ENCODE data around the gene VPS4A.

The VPS4A gene

GRCh38 chr16:69313469-69313868, 2.3 kb downstream of the VPS4A start:
- H3K9me3 ChIP-seq (ENCODE audit: low read depth, low read length): no peaks in the 10 kb centered on the region
- H3K4me3 ChIP-seq: no peak overlapping the region
- DNase-seq (ENCODE audit: low read depth, low spot score): no peak
- no peak overlapping the region for H3K27ac ChIP-seq
- H3K9ac ChIP-seq (ENCODE audit: insufficient read length): no peak overlapping the region
- H3K36me3 ChIP-seq (ENCODE audit: insufficient read depth, low read length): peaks cover 4% of the 10 kb centered on the region; the same call in 1 of the 2 replicates
- no peak for TF ChIP-seq FOXP2 (optimal IDR thresholded peaks at IDR 0.05; ENCODE audit: control extremely low read depth, extremely low read length, insufficient read depth)
- no peak for TF ChIP-seq EZH2 (IDR thresholded peaks at IDR 0.05)
- no peak for TF ChIP-seq POLR2AphosphoS5 (IDR thresholded peaks at IDR 0.05; ENCODE audit: borderline replicate concordance, low read depth, low read length)

DNA sequence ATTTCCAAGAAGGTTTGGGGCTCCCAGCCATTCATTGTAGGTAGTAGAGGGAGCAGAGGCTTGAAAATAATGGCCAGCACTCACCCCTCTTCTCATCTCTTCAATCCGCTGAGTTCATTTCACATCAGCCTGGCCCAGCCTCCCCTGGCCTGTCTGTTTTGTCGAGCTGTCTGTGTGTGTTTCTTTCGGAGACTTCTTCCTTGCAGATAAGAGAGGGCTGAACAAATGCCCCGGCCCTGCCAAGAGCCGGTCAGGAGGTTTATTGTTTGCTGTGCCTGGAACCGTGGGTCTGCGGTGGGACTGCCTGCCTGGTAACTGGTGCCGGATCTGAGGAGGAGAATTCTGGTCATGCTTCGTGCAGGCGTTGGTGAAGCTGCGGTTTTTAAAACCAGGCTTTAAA, 3.4 kb downstream of the VPS4A start:
- Histone ChIP-seq H3K9ac (ENCODE audit: insufficient read length) (no peak overlapping the region), H3K36me3 (ENCODE audit: insufficient read depth, low read length) (peaks cover 10% of the 10 kb centered on the region; the same call in 1 of the 2 replicates), H3K9me3 (ENCODE audit: low read depth, low read length) (no peaks in the 10 kb centered on the region), H3K4me3 (no peak overlapping the region), H3K27ac (no peak overlapping the region)
- no peak for TF ChIP-seq FOXP2 (optimal IDR thresholded peaks at IDR 0.05; ENCODE audit: control extremely low read depth, extremely low read length, insufficient read depth)
- no peak for TF ChIP-seq EZH2 (IDR thresholded peaks at IDR 0.05)
- no peak for TF ChIP-seq POLR2AphosphoS5 (IDR thresholded peaks at IDR 0.05; ENCODE audit: borderline replicate concordance, low read depth, low read length)
- DNase-seq (ENCODE audit: low read depth, low spot score): no peak

GRCh38 chr16:69315486-69316311, 4.5 kb downstream of the VPS4A start:
- Histone ChIP-seq H3K36me3 (ENCODE audit: insufficient read depth, low read length) (peaks cover 17% of the 10 kb centered on the region; the same call in 1 of the 2 replicates), H3K9ac (ENCODE audit: insufficient read length) (no peak overlapping the region), H3K9me3 (ENCODE audit: low read depth, low read length) (no peaks in the 10 kb centered on the region), H3K27ac (no peak overlapping the region), H3K4me3 (no peak overlapping the region)
- TF ChIP-seq EZH2 (IDR thresholded peaks at IDR 0.05) (no peak), POLR2AphosphoS5 (IDR thresholded peaks at IDR 0.05; ENCODE audit: borderline replicate concordance, low read depth, low read length) (no peak), FOXP2 (optimal IDR thresholded peaks at IDR 0.05; ENCODE audit: control extremely low read depth, extremely low read length, insufficient read depth) (no peak)
- no peak for DNase-seq (ENCODE audit: low read depth, low spot score)

- H3K9me3 ChIP-seq (ENCODE audit: low read depth, low read length): no peaks in the 10 kb centered on the region
- DNase-seq (ENCODE audit: low read depth, low spot score): no peak
- TF ChIP-seq FOXP2 (optimal IDR thresholded peaks at IDR 0.05; ENCODE audit: control extremely low read depth, extremely low read length, insufficient read depth): no peak
- no peak for TF ChIP-seq EZH2 (IDR thresholded peaks at IDR 0.05)
- no peak for TF ChIP-seq POLR2AphosphoS5 (IDR thresholded peaks at IDR 0.05; ENCODE audit: borderline replicate concordance, low read depth, low read length)
- no peak overlapping the region for H3K9ac ChIP-seq (ENCODE audit: insufficient read length)
- H3K36me3 ChIP-seq (ENCODE audit: insufficient read depth, low read length): peaks cover 26% of the 10 kb centered on the region; the same call in 1 of the 2 replicates
- H3K4me3 ChIP-seq: no peak overlapping the region
- no peak overlapping the region for H3K27ac ChIP-seq
Observed at GRCh38 chr16:69316595-69317034, 5.5 kb downstream of the VPS4A start.

DNA sequence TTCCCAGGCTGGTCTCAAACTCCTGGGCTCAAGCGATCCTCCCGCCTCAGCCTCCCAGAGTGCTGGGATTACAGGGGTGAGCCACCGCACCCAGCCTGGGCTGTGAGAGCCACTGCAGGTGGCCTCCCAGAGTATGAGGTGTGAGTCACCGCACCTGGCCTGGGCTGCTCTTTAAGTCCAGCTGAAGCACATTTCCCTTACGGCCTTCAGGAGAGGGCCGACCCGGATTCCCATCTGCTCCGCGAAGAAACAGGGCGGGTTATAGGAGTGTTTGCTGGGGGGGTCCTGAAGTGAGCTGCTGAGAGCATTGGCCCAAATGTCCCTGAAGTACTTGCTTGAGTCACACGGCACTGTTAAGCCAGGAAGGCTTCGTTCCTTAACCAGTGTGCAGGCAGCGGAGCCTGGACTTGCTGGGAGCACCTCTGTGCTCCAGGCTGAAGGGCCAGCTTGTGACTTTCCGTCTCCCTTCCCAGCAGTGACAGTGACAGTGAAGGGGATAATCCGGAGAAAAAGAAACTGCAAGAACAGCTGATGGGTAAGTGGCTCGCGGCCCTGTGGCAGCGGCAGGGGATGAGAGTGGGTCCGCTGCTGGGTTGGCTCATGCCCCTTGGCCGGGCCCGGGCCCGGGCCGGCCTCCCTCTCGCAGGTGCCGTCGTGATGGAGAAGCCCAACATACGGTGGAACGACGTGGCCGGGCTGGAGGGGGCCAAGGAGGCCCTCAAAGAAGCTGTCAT, 7.2 kb downstream of the VPS4A start:
- no peak overlapping the region for H3K4me3 ChIP-seq
- no peak for DNase-seq (ENCODE audit: low read depth, low spot score)
- H3K27ac ChIP-seq: no peak overlapping the region
- H3K36me3 ChIP-seq (ENCODE audit: insufficient read depth, low read length): peaks cover 31% of the 10 kb centered on the region; the same call in 1 of the 2 replicates
- H3K9ac ChIP-seq (ENCODE audit: insufficient read length): no peak overlapping the region
- H3K9me3 ChIP-seq (ENCODE audit: low read depth, low read length): no peaks in the 10 kb centered on the region
- TF ChIP-seq POLR2AphosphoS5 (IDR thresholded peaks at IDR 0.05; ENCODE audit: borderline replicate concordance, low read depth, low read length) (no peak), FOXP2 (optimal IDR thresholded peaks at IDR 0.05; ENCODE audit: control extremely low read depth, extremely low read length, insufficient read depth) (no peak), EZH2 (IDR thresholded peaks at IDR 0.05) (no peak)

GRCh38 chr16:69318911-69319289, 7.8 kb downstream of the VPS4A start:
- H3K9me3 ChIP-seq (ENCODE audit: low read depth, low read length): no peaks in the 10 kb centered on the region
- H3K9ac ChIP-seq (ENCODE audit: insufficient read length): no peak overlapping the region
- H3K27ac ChIP-seq: no peak overlapping the region
- H3K36me3 ChIP-seq (ENCODE audit: insufficient read depth, low read length): peaks cover 31% of the 10 kb centered on the region; the same call in 1 of the 2 replicates
- no peak for DNase-seq (ENCODE audit: low read depth, low spot score)
- TF ChIP-seq EZH2 (IDR thresholded peaks at IDR 0.05) (no peak), POLR2AphosphoS5 (IDR thresholded peaks at IDR 0.05; ENCODE audit: borderline replicate concordance, low read depth, low read length) (no peak), FOXP2 (optimal IDR thresholded peaks at IDR 0.05; ENCODE audit: control extremely low read depth, extremely low read length, insufficient read depth) (no peak)
- no peak overlapping the region for H3K4me3 ChIP-seq

DNA sequence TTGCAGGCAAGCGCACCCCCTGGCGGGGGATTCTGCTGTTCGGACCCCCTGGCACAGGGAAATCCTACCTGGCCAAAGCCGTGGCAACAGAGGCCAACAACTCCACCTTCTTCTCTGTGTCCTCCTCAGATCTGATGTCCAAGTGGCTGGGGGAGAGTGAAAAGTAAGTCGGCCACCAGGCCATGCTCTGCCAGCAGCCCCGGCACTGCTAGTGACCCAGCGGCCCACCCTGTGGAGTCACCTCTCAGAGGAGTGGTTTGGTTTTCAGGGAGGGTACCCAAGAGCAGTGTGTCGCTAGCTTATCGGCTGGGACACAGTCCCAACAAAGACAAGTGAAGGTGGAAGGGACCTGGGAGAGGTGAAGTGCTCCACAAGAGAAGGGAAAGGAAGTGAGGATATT, 8.2 kb downstream of the VPS4A start:
- Histone ChIP-seq H3K27ac (no peak overlapping the region), H3K4me3 (no peak overlapping the region), H3K36me3 (ENCODE audit: insufficient read depth, low read length) (peaks cover 34% of the 10 kb centered on the region; the same call in 1 of the 2 replicates), H3K9me3 (ENCODE audit: low read depth, low read length) (no peaks in the 10 kb centered on the region), H3K9ac (ENCODE audit: insufficient read length) (no peak overlapping the region)
- TF ChIP-seq EZH2 (IDR thresholded peaks at IDR 0.05): no peak
- TF ChIP-seq POLR2AphosphoS5 (IDR thresholded peaks at IDR 0.05; ENCODE audit: borderline replicate concordance, low read depth, low read length): no peak
- TF ChIP-seq FOXP2 (optimal IDR thresholded peaks at IDR 0.05; ENCODE audit: control extremely low read depth, extremely low read length, insufficient read depth): no peak
- DNase-seq (ENCODE audit: low read depth, low spot score): no peak

All from SK-N-MC (cell line).